A549 treated with GW870086 at 1 μM for 4 hours (cell line): ENCODE results near the gene INSL4. TPM values are rescaled to one million over a fixed set of nuclear protein-coding genes. Genes with fewer than 3 reads are reported as not detected.

ENCODE experiments used
- total RNA-seq: library from RNA; stranded (reverse); fragments of 200-300 nt; extraction: Qiagen RNA extraction; gene quantifications from 5 replicates; pipeline ENCODE4 v1.2.3, GENCODE V29; 2022; ENCODE audit warnings: low read depth

INSL4 gene
- total RNA-seq: 16.5 to 21.2 TPM (median 17.9 TPM) in 5 replicates

GRCh38 chr9:5231212-5231611 lies at the start of gene INSL4:
INSL4 (plus strand) TSS chr9:5231419; CDS start chr9:5231524, 105 bp downstream.

DNA sequence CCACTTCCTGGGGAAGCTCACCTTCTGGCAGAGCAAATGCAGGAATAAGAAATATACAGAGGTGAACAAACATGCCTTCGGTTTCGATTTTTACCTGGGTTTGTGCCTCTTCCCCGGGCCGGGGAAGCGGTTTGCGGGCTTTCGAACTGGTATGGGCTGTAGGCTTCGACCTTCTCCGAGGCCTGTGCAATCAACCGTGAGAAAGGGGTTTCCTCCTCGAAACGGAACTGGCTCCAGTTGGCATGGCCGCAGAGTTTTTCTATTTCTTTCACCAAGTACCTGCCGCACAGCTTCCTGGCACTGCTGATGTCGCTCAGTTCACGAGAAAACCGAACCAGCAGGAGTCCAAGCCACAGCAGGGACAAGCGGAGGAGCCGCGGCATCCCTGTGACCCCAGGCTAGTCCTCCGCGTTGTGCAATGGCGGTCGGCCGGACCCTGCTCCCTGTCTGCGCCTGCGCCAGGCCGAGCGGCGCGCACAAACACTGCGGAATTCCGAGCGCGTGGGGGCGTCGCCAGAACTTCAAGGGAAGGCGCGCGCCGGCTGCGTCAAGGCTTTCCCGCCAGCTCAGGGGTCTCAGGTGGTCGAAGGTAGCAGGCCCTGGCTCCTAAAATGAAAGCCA lies 45.9 kb upstream of the INSL4 start, which contains the start of gene INSL6:
INSL6 (minus strand) TSS at position 420 of the 621 bp plus-strand sequence; CDS start at position 383, 37 bp downstream.

Other genes with a start within 250 kb of the INSL4 start
- gene JAK2, start 246.1 kb upstream of the INSL4 start, total RNA-seq: 1.9 to 3.5 TPM (median 3.0 TPM) in 5 replicates
- not detected in 5 replicates for gene INSL6, start 45.8 kb upstream of the INSL4 start, total RNA-seq
- 0.17 to 0.39 TPM (median 0.39 TPM) in 3 of 5 replicates, not detected in the others for gene RLN2, start 73.3 kb downstream of the INSL4 start, total RNA-seq
- not detected in 5 replicates for gene RLN1, start 108.5 kb downstream of the INSL4 start, total RNA-seq
- 23.6 to 26.7 TPM (median 24.9 TPM) in 5 replicates for gene PLGRKT, start 206.5 kb downstream of the INSL4 start, total RNA-seq
- 0.97 to 2.1 TPM (median 1.4 TPM) in 5 replicates for gene CD274, start 219.1 kb downstream of the INSL4 start, total RNA-seq